MM.1S (cell line): ENCODE measurements around the gene TBL1XR1.
A peak's percentile ranks its signal among the peaks of the same experiment; 100 is the strongest.
"Not testable (repeated sequence)": the region's sequence is repeated elsewhere in the genome, so short reads cannot be mapped to it uniquely, and the experiment has no call there.

ENCODE experiments used
- DNase-seq: peaks from one replicate; pipeline ENCODE4 v3.0.0-alpha.2; 2015
- H2AFZ ChIP-seq: fragments of 300-600 bp; sonication (generic); 2 replicates; pipeline ENCODE4 v1.6.0; 2016; ENCODE audit warnings: antibody characterized with exemption, low read length
- H3F3A ChIP-seq: fragments of 300-600 bp; sonication (generic); 2 replicates; pipeline ENCODE4 v1.6.1; 2016; ENCODE audit warnings: mild to moderate bottlenecking, antibody characterized with exemption, low read length, moderate library complexity, mixed read lengths; ENCODE audit not compliant: insufficient read depth
- H3K27ac ChIP-seq: fragments of 300-600 bp; sonication (generic); 2 replicates; pipeline ENCODE4 v1.5.1; 2016; ENCODE audit warnings: mild to moderate bottlenecking, low read length
- H3K27me3 ChIP-seq: fragments of 300-600 bp; sonication (generic); replicated peaks from 2 replicates; pipeline ENCODE4 v1.6.0; 2016; ENCODE audit warnings: low read length; ENCODE audit not compliant: insufficient read depth
- H3K36me3 ChIP-seq: fragments of 300-600 bp; sonication (generic); replicated peaks from 2 replicates; pipeline ENCODE4 v1.6.1; 2016; ENCODE audit warnings: mild to moderate bottlenecking, low read length, mixed read lengths; ENCODE audit not compliant: insufficient read depth
- H3K4me1 ChIP-seq: fragments of 300-600 bp; sonication (generic); 2 replicates; pipeline ENCODE4 v1.6.1; 2016; ENCODE audit warnings: low read length, mixed read lengths
- H3K4me2 ChIP-seq: fragments of 300-600 bp; sonication (generic); 2 replicates; pipeline ENCODE4 v1.6.0; 2016; ENCODE audit warnings: low read depth, low read length
- H3K4me3 ChIP-seq: fragments of 300-600 bp; sonication (generic); 2 replicates; pipeline ENCODE4 v1.5.1; 2016; ENCODE audit warnings: low read length, mixed read lengths
- H3K79me2 ChIP-seq: fragments of 300-600 bp; sonication (generic); 2 replicates; pipeline ENCODE4 v1.6.1; 2016; ENCODE audit warnings: mixed run types, low read length, mixed read lengths
- H3K9ac ChIP-seq: fragments of 300-600 bp; sonication (generic); 2 replicates; pipeline ENCODE4 v1.6.1; 2016; ENCODE audit warnings: low read length, mixed read lengths
- H3K9me2 ChIP-seq: fragments of 300-600 bp; sonication (generic); replicated peaks from 2 replicates; pipeline ENCODE4 v1.6.1; 2016; ENCODE audit warnings: mild to moderate bottlenecking, low read length, mixed read lengths; ENCODE audit not compliant: insufficient read depth
- H3K9me3 ChIP-seq: fragments of 300-600 bp; sonication (generic); replicated peaks from 2 replicates; pipeline ENCODE4 v1.6.1; 2016; ENCODE audit warnings: mild to moderate bottlenecking, low read length, mixed read lengths; ENCODE audit not compliant: insufficient read depth
- H4K20me1 ChIP-seq: fragments of 300-600 bp; sonication (generic); 2 replicates; pipeline ENCODE4 v1.6.1; 2016; ENCODE audit warnings: mild to moderate bottlenecking, low read length, moderate library complexity, mixed read lengths; ENCODE audit not compliant: insufficient read depth
- CTCF ChIP-seq: fragments of 300-600 bp; sonication (generic); IDR thresholded peaks from 2 replicates; pipeline ENCODE4 v1.5.1; 2016; ENCODE audit warnings: antibody characterized with exemption, low read length, mixed read lengths
- EZH2 ChIP-seq: fragments of 300-600 bp; sonication (generic); optimal IDR thresholded peaks from 2 replicates; pipeline ENCODE3; 2017; ENCODE audit warnings: low read depth, mild to moderate bottlenecking, antibody characterized with exemption, low read length, mixed read lengths
- EZH2phosphoT487 ChIP-seq: fragments of 300-600 bp; sonication (generic); IDR thresholded peaks from 2 replicates; pipeline ENCODE4 v1.6.1; 2018; ENCODE audit warnings: antibody characterized with exemption, low read length

TBL1XR1 gene

GRCh38 chr3:177203689-177204395, 6.6 kb upstream of the TBL1XR1 start:
- Histone ChIP-seq H3K9me2 (no peaks in the 10 kb centered on the region), H3F3A (peaks cover 37% of the 10 kb centered on the region), H3K27ac (no peak overlapping the region), H3K36me3 (no peaks in the 10 kb centered on the region), H3K79me2 (peaks cover 25% of the 10 kb centered on the region), H4K20me1 (no peaks in the 10 kb centered on the region), H3K9ac (no peak overlapping the region), H2AFZ (no peak overlapping the region), H3K9me3 (no peaks in the 10 kb centered on the region), H3K4me1 (peaks cover 30% of the 10 kb centered on the region), H3K4me3 (no peak overlapping the region), H3K4me2 (no peak overlapping the region), H3K27me3 (no peaks in the 10 kb centered on the region)
- no peak for DNase-seq
- TF ChIP-seq CTCF (no peak), EZH2phosphoT487 (no peak), EZH2 (no peak)

- H3K36me3 ChIP-seq, DNase-seq, H3K4me3 ChIP-seq, H3K9me2 ChIP-seq, H4K20me1 ChIP-seq, H3K27me3 ChIP-seq, H3K4me2 ChIP-seq, H3K9me3 ChIP-seq, H2AFZ ChIP-seq, H3K9ac ChIP-seq, H3K27ac ChIP-seq: not testable (repeated sequence)
- H3F3A ChIP-seq: peaks cover 46% of the 10 kb centered on the region
- peaks cover 30% of the 10 kb centered on the region for H3K4me1 ChIP-seq
- peaks cover 25% of the 10 kb centered on the region for H3K79me2 ChIP-seq
These were observed 5.7 kb upstream of the TBL1XR1 start for GRCh38 chr3:177203016-177203415.

GRCh38 chr3:177201700-177202397, 4.6 kb upstream of the TBL1XR1 start:
- Histone ChIP-seq H3K79me2 (peaks cover 25% of the 10 kb centered on the region), H3K27ac (peak overlapping the region; percentile 96), H3K9me2 (no peaks in the 10 kb centered on the region), H3K4me3 (peak overlapping the region; percentile 53), H3K9me3 (no peaks in the 10 kb centered on the region), H3K4me2 (peak overlapping the region; percentile 81), H3K27me3 (no peaks in the 10 kb centered on the region), H3K9ac (peak overlapping the region; percentile 51), H2AFZ (peak overlapping the region; percentile 62), H3F3A (peaks cover 48% of the 10 kb centered on the region), H3K36me3 (no peaks in the 10 kb centered on the region), H4K20me1 (no peaks in the 10 kb centered on the region), H3K4me1 (peaks cover 30% of the 10 kb centered on the region)
- TF ChIP-seq CTCF (no peak), EZH2phosphoT487 (no peak), EZH2 (no peak)
- DNase-seq: peak; percentile 99
